Activated naive CD8-positive, alpha-beta T cell treated with anti-CD3 and anti-CD28 coated beads, Interleukin-2, amount 10 ng/mL, durations not matched to agents 7 days and 5 days (primary cell): ENCODE results near the gene LRRC23. TPM values are rescaled to one million over a fixed set of nuclear protein-coding genes. Genes with fewer than 3 reads are reported as not detected.

Source experiments
- ATAC-seq: fragments of 150-1000 bp; cut with Tn5 transposase; one replicate; pipeline ENCODE4 v1.10.0; 2021; ENCODE audit warnings: low read depth, moderate library complexity
- POLR2A ChIA-PET: fragments of 350-600 bp; sonication (Branson Sonifier 250); formaldehyde crosslinking; loops from one replicate; lab custom pipeline; 2021; ENCODE audit warnings: antibody characterized with exemption; lab: Charles Lee
- DNase-seq: peaks from one replicate; pipeline ENCODE4 v3.0.0; 2021
- H3K27ac Mint-ChIP-seq: one replicate; pipeline ENCODE4 v1.8.0; 2022; ENCODE audit warnings: mild to moderate bottlenecking, mixed read lengths
- H3K27me3 Mint-ChIP-seq: one replicate; pipeline ENCODE4 v1.8.0; 2022; ENCODE audit warnings: mild to moderate bottlenecking, moderate library complexity, mixed read lengths
- H3K36me3 Mint-ChIP-seq: one replicate; pipeline ENCODE4 v1.8.0; 2021; ENCODE audit warnings: mild to moderate bottlenecking, mixed read lengths
- H3K4me1 Mint-ChIP-seq: one replicate; pipeline ENCODE4 v1.8.0; 2021; ENCODE audit warnings: mixed read lengths
- H3K4me3 Mint-ChIP-seq: one replicate; pipeline ENCODE4 v1.8.0; 2022; ENCODE audit warnings: mild to moderate bottlenecking, moderate library complexity, mixed read lengths
- H3K9me3 Mint-ChIP-seq: one replicate; pipeline ENCODE4 v1.8.0; 2021; ENCODE audit warnings: mixed read lengths
- total RNA-seq, 2 experiments: library from RNA; stranded (reverse); gene quantifications; one replicate each; pipeline ENCODE4 v1.2.3, GENCODE V29; 2021

The LRRC23 gene
- total RNA-seq, 2 experiments from 2014 or later: 8.1 to 8.3 TPM

- POLR2A ChIA-PET: interaction anchor here (1.8 to 21.6 kb wide), 4 partner anchors 6 to 103 kb away, joined by 4 to 1055 read pairs (median 530); partner anchors contain the start of genes C12orf57, CDCA3, PTPN6 and RNU7-1
- H3K27ac Mint-ChIP-seq: peak overlapping the region; percentile 100
- ATAC-seq (no peak), DNase-seq (peak; percentile 54)
- H3K4me3 Mint-ChIP-seq: peak overlapping the region; percentile 100
- H3K4me1 Mint-ChIP-seq: peaks cover 72% of the 10 kb centered on the region
- no peaks in the 10 kb centered on the region for H3K9me3 Mint-ChIP-seq
- H3K27me3 Mint-ChIP-seq: no peaks in the 10 kb centered on the region
- peaks cover 58% of the 10 kb centered on the region for H3K36me3 Mint-ChIP-seq
These were observed 49.9 kb downstream of the LRRC23 start for GRCh38 chr12:6954316-6955107.

GRCh38 chr12:6955108-6956020 is 50.7 kb downstream of the LRRC23 start:
- Mint-ChIP-seq H3K36me3 (peaks cover 61% of the 10 kb centered on the region), H3K27me3 (no peaks in the 10 kb centered on the region), H3K27ac (peak overlapping the region; percentile 100), H3K4me1 (peaks cover 67% of the 10 kb centered on the region), H3K4me3 (peak overlapping the region; percentile 100), H3K9me3 (no peaks in the 10 kb centered on the region)
- POLR2A ChIA-PET: interaction anchor here (0.5 to 21.6 kb wide), 6 partner anchors 5 to 183 kb away, joined by 4 to 1055 read pairs (median 7); partner anchors contain the start of genes C12orf57, CDCA3, PTPN6 and RNU7-1
- ATAC-seq (no peak), DNase-seq (peak; percentile 50)

- peaks cover 68% of the 10 kb centered on the region for H3K4me1 Mint-ChIP-seq
- peak overlapping the region; percentile 100 for H3K27ac Mint-ChIP-seq
- H3K9me3 Mint-ChIP-seq: no peaks in the 10 kb centered on the region
- H3K27me3 Mint-ChIP-seq: no peaks in the 10 kb centered on the region
- peaks cover 65% of the 10 kb centered on the region for H3K36me3 Mint-ChIP-seq
- POLR2A ChIA-PET: interaction anchor here (1.6 to 13.5 kb wide), 4 partner anchors 12 to 104 kb away, joined by 4 to 1055 read pairs (median 7); partner anchors contain the start of genes C12orf57, CDCA3, PTPN6 and RNU7-1
- ATAC-seq (no peak), DNase-seq (peak; percentile 53)
- H3K4me3 Mint-ChIP-seq: peak overlapping the region; percentile 100
These were observed 51.6 kb downstream of the LRRC23 start for GRCh38 chr12:6956021-6956727.

- ATAC-seq (no peak), DNase-seq (no peak)
- H3K27me3 Mint-ChIP-seq: no peaks in the 10 kb centered on the region
- POLR2A ChIA-PET: interaction anchor here (1.6 to 13.5 kb wide), 4 partner anchors 11 to 85 kb away, joined by 5 to 1055 read pairs (median 9); partner anchors contain the start of genes C12orf57, ENO2, PTPN6 and RNU7-1
- peak overlapping the region; percentile 100 for H3K27ac Mint-ChIP-seq
- peak overlapping the region; percentile 100 for H3K4me3 Mint-ChIP-seq
- no peaks in the 10 kb centered on the region for H3K9me3 Mint-ChIP-seq
- peaks cover 59% of the 10 kb centered on the region for H3K36me3 Mint-ChIP-seq
- peaks cover 78% of the 10 kb centered on the region for H3K4me1 Mint-ChIP-seq
These were observed 52.6 kb downstream of the LRRC23 start for GRCh38 chr12:6957151-6957701.

- ATAC-seq (no peak), DNase-seq (peak; percentile 59)
- H3K36me3 Mint-ChIP-seq: peaks cover 52% of the 10 kb centered on the region
- POLR2A ChIA-PET: interaction anchor here (1.4 to 13.5 kb wide), 6 partner anchors 14 to 151 kb away, joined by 8 to 1055 read pairs (median 12); partner anchors contain the start of genes C12orf57, C1RL, CDCA3 and ENO2
- H3K9me3 Mint-ChIP-seq: no peaks in the 10 kb centered on the region
- no peaks in the 10 kb centered on the region for H3K27me3 Mint-ChIP-seq
- H3K4me3 Mint-ChIP-seq: peak overlapping the region; percentile 89
- peaks cover 78% of the 10 kb centered on the region for H3K4me1 Mint-ChIP-seq
- H3K27ac Mint-ChIP-seq: peak overlapping the region; percentile 100
These were observed 53.4 kb downstream of the LRRC23 start for GRCh38 chr12:6957741-6958608.

GRCh38 chr12:6958609-6959057 is 54.0 kb downstream of the LRRC23 start:
- Mint-ChIP-seq H3K36me3 (peaks cover 47% of the 10 kb centered on the region), H3K27me3 (no peaks in the 10 kb centered on the region)
- DNase-seq: peak; percentile 70

GRCh38 chr12:6959058-6959804 is 54.6 kb downstream of the LRRC23 start:
- Mint-ChIP-seq H3K4me1 (peaks cover 68% of the 10 kb centered on the region), H3K27ac (peak overlapping the region; percentile 100), H3K4me3 (peak overlapping the region; percentile 89), H3K27me3 (no peaks in the 10 kb centered on the region), H3K9me3 (no peaks in the 10 kb centered on the region), H3K36me3 (peaks cover 47% of the 10 kb centered on the region)
- POLR2A ChIA-PET: interaction anchor here (0.6 to 13.5 kb wide), 13 partner anchors 9 to 149 kb away, joined by 3 to 1055 read pairs (median 8); partner anchors contain the start of genes C12orf57, C1RL, CDCA3 and EMG1
- peak; percentile 57 for ATAC-seq
- DNase-seq: peak; percentile 66

More at GRCh38 chr12:6958609-6959057, 54.0 kb downstream of the LRRC23 start:
- Mint-ChIP-seq H3K27ac (peak overlapping the region; percentile 100), H3K9me3 (no peaks in the 10 kb centered on the region), H3K4me3 (peak overlapping the region; percentile 89), H3K4me1 (peaks cover 74% of the 10 kb centered on the region)
- ATAC-seq: no peak
- POLR2A ChIA-PET: interaction anchor here (1.1 to 13.5 kb wide), 11 partner anchors 9 to 150 kb away, joined by 3 to 1055 read pairs (median 8); partner anchors contain the start of genes C12orf57, C1RL, CDCA3 and EMG1

- Mint-ChIP-seq H3K27me3 (no peaks in the 10 kb centered on the region), H3K36me3 (peaks cover 44% of the 10 kb centered on the region), H3K9me3 (no peaks in the 10 kb centered on the region), H3K4me3 (peak overlapping the region; percentile 89), H3K27ac (peak overlapping the region; percentile 100), H3K4me1 (peaks cover 66% of the 10 kb centered on the region)
- DNase-seq: no peak
- POLR2A ChIA-PET: interaction anchor here (0.6 to 13.5 kb wide), 15 partner anchors 8 to 149 kb away, joined by 3 to 1055 read pairs (median 6); partner anchors contain the start of genes C12orf57, C1RL, EMG1 and ENO2
- ATAC-seq: no peak
These were observed 55.4 kb downstream of the LRRC23 start for GRCh38 chr12:6959805-6960592.

- Mint-ChIP-seq H3K27ac (peak overlapping the region; percentile 96), H3K36me3 (peaks cover 41% of the 10 kb centered on the region), H3K4me1 (peaks cover 63% of the 10 kb centered on the region), H3K9me3 (no peaks in the 10 kb centered on the region), H3K4me3 (peak overlapping the region; percentile 89), H3K27me3 (no peaks in the 10 kb centered on the region)
- POLR2A ChIA-PET: interaction anchor here (0.9 to 13.5 kb wide), 9 partner anchors 17 to 237 kb away, joined by 3 to 1055 read pairs (median 6); partner anchors contain the start of genes C12orf57, COPS7A, LPCAT3 and PTPN6
- DNase-seq (peak; percentile 55), ATAC-seq (peak; percentile 12)
These were observed 56.1 kb downstream of the LRRC23 start for GRCh38 chr12:6960593-6961277.
